ENCODE results near the gene EFNA3. TPM values are rescaled to one million over a fixed set of nuclear protein-coding genes. Genes with fewer than 3 reads are reported as not detected.

Gene EFNA3, protein sequence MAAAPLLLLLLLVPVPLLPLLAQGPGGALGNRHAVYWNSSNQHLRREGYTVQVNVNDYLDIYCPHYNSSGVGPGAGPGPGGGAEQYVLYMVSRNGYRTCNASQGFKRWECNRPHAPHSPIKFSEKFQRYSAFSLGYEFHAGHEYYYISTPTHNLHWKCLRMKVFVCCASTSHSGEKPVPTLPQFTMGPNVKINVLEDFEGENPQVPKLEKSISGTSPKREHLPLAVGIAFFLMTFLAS
- total RNA-seq, result 1.2 and 1.8 TPM in 2 replicates

GRCh38 chr1:155078469-155079209, at the start of gene EFNA3:
TSS of gene EFNA3 (plus strand) at chr1:155078837. CDS start at chr1:155078942, 105 bp downstream.

GRCh38 chr1:155033524-155033923, 45.1 kb upstream of the EFNA3 start, which contains the start of the genes DCST1 and DCST2:
TSS of gene DCST1 (plus strand) at chr1:155033824. CDS start at chr1:155034037, 213 bp downstream.
TSS of gene DCST2 (minus strand) at chr1:155033781. CDS start at chr1:155033701, 80 bp downstream.

GRCh38 chr1:155050560-155051341, 27.9 kb upstream of the EFNA3 start, which contains the start of gene ADAM15:
TSS of gene ADAM15 (plus strand) at chr1:155051316. CDS start at chr1:155051387, 71 bp downstream.

DNA sequence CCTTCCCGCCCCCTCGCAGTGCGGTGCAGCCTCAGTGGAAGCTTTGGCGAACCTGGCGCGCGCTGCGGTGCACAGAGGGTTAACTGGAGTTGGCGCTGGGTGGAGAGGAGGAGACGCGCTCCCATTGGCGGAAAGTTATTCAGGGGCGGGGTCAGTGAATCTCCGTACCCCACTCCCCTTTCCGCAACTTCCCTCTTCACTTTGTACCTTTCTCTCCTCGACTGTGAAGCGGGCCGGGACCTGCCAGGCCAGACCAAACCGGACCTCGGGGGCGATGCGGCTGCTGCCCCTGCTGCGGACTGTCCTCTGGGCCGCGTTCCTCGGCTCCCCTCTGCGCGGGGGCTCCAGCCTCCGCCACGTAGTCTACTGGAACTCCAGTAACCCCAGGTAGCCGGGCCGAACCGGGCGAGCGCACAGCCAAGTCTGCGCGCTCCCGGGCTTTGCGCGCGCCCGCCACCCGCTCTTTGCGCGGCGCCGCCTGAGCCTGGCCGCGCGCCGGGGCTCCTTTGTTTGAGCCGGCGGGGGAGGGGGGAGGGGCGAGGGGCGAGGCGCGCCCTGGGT, 15.0 kb upstream of the EFNA3 start, which contains the start of gene EFNA4:
EFNA4 (plus strand) TSS at position 191 of the 561 bp plus-strand sequence; CDS start at position 275, 84 bp downstream.

GRCh38 chr1:155127105-155127966, 48.7 kb downstream of the EFNA3 start, which contains the start of gene EFNA1:
TSS of gene EFNA1 (plus strand) at chr1:155127876. CDS start at chr1:155127978, 102 bp downstream.

GRCh38 chr1:155135415-155136028, 56.9 kb downstream of the EFNA3 start, which contains the start of gene SLC50A1:
TSS of gene SLC50A1 (plus strand) at chr1:155135852. CDS start at chr1:155135912, 60 bp downstream.

Other genes starting within 250 kb of the EFNA3 start
- 0.10 and 0.19 TPM in 2 replicates for gene KCNN3, start 208.6 kb upstream of the EFNA3 start, total RNA-seq
- 12.0 and 12.4 TPM in 2 replicates for gene PMVK, start 142.1 kb upstream of the EFNA3 start, total RNA-seq
- 65.3 and 66.9 TPM in 2 replicates for gene PBXIP1, start 122.7 kb upstream of the EFNA3 start, total RNA-seq
- 13.1 and 14.0 TPM in 2 replicates for gene PYGO2, start 117.1 kb upstream of the EFNA3 start, total RNA-seq
- gene SHC1, start 108.1 kb upstream of the EFNA3 start, total RNA-seq, result 255 and 277 TPM in 2 replicates
- 24.4 and 27.5 TPM in 2 replicates for gene CKS1B, start 104.2 kb upstream of the EFNA3 start, total RNA-seq
- gene FLAD1, start 95.5 kb upstream of the EFNA3 start, total RNA-seq, result 10.0 and 13.7 TPM in 2 replicates
- not detected in 2 replicates for gene LENEP, start 85.3 kb upstream of the EFNA3 start, total RNA-seq
- gene ZBTB7B, start 76.0 kb upstream of the EFNA3 start, total RNA-seq, result 16.1 and 19.1 TPM in 2 replicates
- gene DCST2, start 45.1 kb upstream of the EFNA3 start, total RNA-seq, result 0.06 TPM in 1 of 2 replicates, not detected in the other
- not detected in 2 replicates for gene DCST1, start 45.0 kb upstream of the EFNA3 start, total RNA-seq
- 45.5 and 52.4 TPM in 2 replicates for gene ADAM15, start 27.5 kb upstream of the EFNA3 start, total RNA-seq
- gene EFNA4, start 15.1 kb upstream of the EFNA3 start, total RNA-seq, result 9.6 and 9.8 TPM in 2 replicates
- gene EFNA1, start 49.0 kb downstream of the EFNA3 start, total RNA-seq, result 9.2 and 14.2 TPM in 2 replicates
- gene SLC50A1, start 57.0 kb downstream of the EFNA3 start, total RNA-seq, result 21.6 and 28.6 TPM in 2 replicates
- 38.6 and 50.3 TPM in 2 replicates for gene DPM3, start 61.7 kb downstream of the EFNA3 start, total RNA-seq
- gene KRTCAP2, start 94.5 kb downstream of the EFNA3 start, total RNA-seq, result 130 and 151 TPM in 2 replicates
- 0.75 and 1.3 TPM in 2 replicates for gene TRIM46, start 95.0 kb downstream of the EFNA3 start, total RNA-seq
- 10.3 and 16.4 TPM in 2 replicates for gene THBS3, start 129.1 kb downstream of the EFNA3 start, total RNA-seq
- gene MTX1, start 129.9 kb downstream of the EFNA3 start, total RNA-seq, result 30.4 and 47.7 TPM in 2 replicates
- gene ENTREP3, start 176.6 kb downstream of the EFNA3 start, total RNA-seq, result 23.7 and 28.2 TPM in 2 replicates
- gene SCAMP3, start 183.5 kb downstream of the EFNA3 start, total RNA-seq, result 49.4 and 68.1 TPM in 2 replicates
- gene CLK2, start 194.7 kb downstream of the EFNA3 start, total RNA-seq, result 15.2 and 19.1 TPM in 2 replicates
- 0.06 and 0.15 TPM in 2 replicates for gene HCN3, start 198.6 kb downstream of the EFNA3 start, total RNA-seq
- gene PKLR, start 222.6 kb downstream of the EFNA3 start, total RNA-seq, result not detected in 2 replicates
- gene FDPS, start 230.0 kb downstream of the EFNA3 start, total RNA-seq, result 80.5 and 81.6 TPM in 2 replicates
- gene RUSC1, start 242.1 kb downstream of the EFNA3 start, total RNA-seq, result 24.9 and 29.3 TPM in 2 replicates